GM23338 (cell line): Measurements from ENCODE around the gene SEMG2. TPM values are rescaled to one million over a fixed set of nuclear protein-coding genes. Genes with fewer than 3 reads are reported as not detected.

Experiments used
- ATAC-seq: fragments of 200-7000 bp; cut with Tn5 transposase; 3 replicates; pipeline ENCODE4 v1.9.1; 2020
- DNase-seq: peaks from one replicate; pipeline ENCODE4 v3.0.0-alpha.2; 2015; ENCODE audit warnings: low spot score
- H2AFZ ChIP-seq: fragments of 200-600 bp; sonication (generic); 2 replicates; pipeline ENCODE4 v1.8.0; 2016; ENCODE audit warnings: antibody characterized with exemption, mild to moderate bottlenecking, moderate library complexity
- H3F3A ChIP-seq: fragments of 200-600 bp; sonication (generic); replicated peaks from 2 replicates; pipeline ENCODE4 v1.8.0; 2017; ENCODE audit warnings: antibody characterized with exemption, mixed run types, low read depth
- H3K27ac ChIP-seq: fragments of 200-600 bp; sonication (generic); 2 replicates; pipeline ENCODE4 v1.6.1; 2016; ENCODE audit warnings: low read depth
- H3K27me3 ChIP-seq: fragments of 200-600 bp; sonication (generic); 2 replicates; pipeline ENCODE4 v1.8.0; 2016; ENCODE audit warnings: mild to moderate bottlenecking, mixed run types, moderate library complexity; ENCODE audit not compliant: insufficient read depth
- H3K36me3 ChIP-seq: fragments of 200-600 bp; sonication (generic); 2 replicates; pipeline ENCODE4 v1.8.0; 2016; ENCODE audit warnings: mild to moderate bottlenecking; ENCODE audit not compliant: insufficient read depth
- H3K4me1 ChIP-seq: fragments of 200-600 bp; sonication (generic); 2 replicates; pipeline ENCODE4 v1.8.0; 2016; ENCODE audit warnings: mild to moderate bottlenecking, moderate library complexity; ENCODE audit not compliant: insufficient read depth
- H3K4me2 ChIP-seq: fragments of 200-600 bp; sonication (generic); 2 replicates; pipeline ENCODE4 v1.7.1; 2017; ENCODE audit warnings: mixed run types
- H3K4me3 ChIP-seq: fragments of 200-600 bp; sonication (generic); 2 replicates; pipeline ENCODE4 v1.6.1; 2016; ENCODE audit warnings: mixed run types
- H3K79me2 ChIP-seq: fragments of 200-600 bp; sonication (generic); replicated peaks from 2 replicates; pipeline ENCODE4 v1.8.0; 2017; ENCODE audit warnings: mild to moderate bottlenecking; ENCODE audit not compliant: insufficient read depth
- H3K9me2 ChIP-seq: fragments of 200-600 bp; sonication (generic); 2 replicates; pipeline ENCODE4 v1.8.0; 2017; ENCODE audit not compliant: insufficient read depth
- H4K20me1 ChIP-seq: fragments of 200-600 bp; sonication (generic); replicated peaks from 2 replicates; pipeline ENCODE4 v1.8.0; 2017; ENCODE audit warnings: mild to moderate bottlenecking; ENCODE audit not compliant: insufficient read depth
- H3K27ac Mint-ChIP-seq: 2 replicates; pipeline ENCODE4 v1.8.0; 2020; ENCODE audit warnings: inconsistent platforms, mild to moderate bottlenecking, moderate library complexity, mixed read lengths
- H3K27me3 Mint-ChIP-seq: 3 replicates; pipeline ENCODE4 v1.8.0; 2022; ENCODE audit warnings: low read depth, mild to moderate bottlenecking, moderate library complexity, mixed read lengths, inconsistent platforms; ENCODE audit not compliant: insufficient read depth, poor library complexity
- H3K36me3 Mint-ChIP-seq: 3 replicates; pipeline ENCODE4 v1.8.0; 2021; ENCODE audit warnings: low read depth, mild to moderate bottlenecking, inconsistent platforms, moderate library complexity, mixed read lengths
- H3K4me1 Mint-ChIP-seq: 3 replicates; pipeline ENCODE4 v1.8.0; 2020; ENCODE audit warnings: mild to moderate bottlenecking, inconsistent platforms, mixed read lengths
- H3K4me3 Mint-ChIP-seq: 3 replicates; pipeline ENCODE4 v1.8.0; 2021; ENCODE audit warnings: moderate library complexity, mild to moderate bottlenecking, inconsistent platforms, mixed read lengths
- H3K9me3 Mint-ChIP-seq: 3 replicates; pipeline ENCODE4 v1.8.0; 2020; ENCODE audit warnings: moderate library complexity, mild to moderate bottlenecking, inconsistent platforms, mixed read lengths
- CREB1 ChIP-seq: fragments of 250-450 bp; sonication (Bioruptor Pico); IDR thresholded peaks from 2 replicates; pipeline ENCODE4 v1.5.0; 2020; ENCODE audit warnings: low read depth, mild to moderate bottlenecking, moderate library complexity
- EZH2 ChIP-seq: fragments of 200-600 bp; sonication (generic); IDR thresholded peaks from one replicate; pipeline ENCODE4 v1.8.0; 2017; ENCODE audit warnings: antibody characterized with exemption, mild to moderate bottlenecking, low read depth; ENCODE audit not compliant: unreplicated experiment
- EZH2phosphoT487 ChIP-seq: fragments of 200-600 bp; sonication (generic); IDR thresholded peaks from one replicate; pipeline ENCODE4 v1.8.1; 2018; ENCODE audit warnings: antibody characterized with exemption; ENCODE audit not compliant: unreplicated experiment
- NANOG ChIP-seq: IDR thresholded peaks from 2 replicates; pipeline ENCODE4 v1.6.1; 2016; ENCODE audit warnings: antibody characterized with exemption, borderline replicate concordance
- POLR2AphosphoS5 ChIP-seq: IDR thresholded peaks from 2 replicates; pipeline ENCODE4 v1.6.1; 2016; ENCODE audit warnings: antibody characterized with exemption, low read depth
- REST ChIP-seq: IDR thresholded peaks from one replicate; pipeline ENCODE4 v1.6.1; 2018; ENCODE audit warnings: antibody characterized with exemption; ENCODE audit not compliant: unreplicated experiment
- STAT1 ChIP-seq: IDR thresholded peaks from one replicate; pipeline ENCODE4 v1.6.1; 2016; ENCODE audit warnings: antibody characterized with exemption; ENCODE audit not compliant: unreplicated experiment
- ZNF331 ChIP-seq: fragments of 250-450 bp; sonication (Bioruptor Pico); IDR thresholded peaks from 2 replicates; pipeline ENCODE4 v1.5.0; 2020; ENCODE audit warnings: low read depth, mild to moderate bottlenecking, moderate library complexity
- ZNF462 ChIP-seq: fragments of 250-450 bp; sonication (Bioruptor Pico); IDR thresholded peaks from 2 replicates; pipeline ENCODE4 v1.5.0; 2020; ENCODE audit warnings: mild to moderate bottlenecking, moderate library complexity
- polyA plus RNA-seq: library from polyadenylated mRNA; unstranded; fragments of >200 nt; fragmentation: Nextera tagmentation; extraction: Ambion mirVana; gene quantifications from 2 replicates; pipeline ENCODE4 v1.2.1, GENCODE V29; 2016
- total RNA-seq: library from RNA; depleted of rRNA; stranded (reverse); fragments of >200 nt; shearing (Covaris generic); gene quantifications from 2 replicates; pipeline ENCODE4 v1.2.3, GENCODE V29; 2014

Gene SEMG2
- total and polyA plus RNA-seq, 2 experiments from 2014 or later: not detected

- TF ChIP-seq REST (no peak), POLR2AphosphoS5 (no peak), NANOG (no peak), EZH2 (no peak)
These were observed 27.4 kb downstream of the SEMG2 start (continued) for GRCh38 chr20:45248609-45249008.

GRCh38 chr20:45251884-45252560 lies 30.8 kb downstream of the SEMG2 start:
- no peaks in the 10 kb centered on the region for H3K79me2 ChIP-seq
- Mint-ChIP-seq H3K27me3 (peaks cover 4% of the 10 kb centered on the region), H3K4me3 (no peak overlapping the region), H3K36me3 (no peaks in the 10 kb centered on the region), H3K9me3 (no peaks in the 10 kb centered on the region), H3K27ac (no peak overlapping the region), H3K4me1 (no peaks in the 10 kb centered on the region)
- H3K9me2 ChIP-seq: no peaks in the 10 kb centered on the region
- no peaks in the 10 kb centered on the region for H4K20me1 ChIP-seq
- H3K27ac ChIP-seq: no peak overlapping the region
- no peaks in the 10 kb centered on the region for H3F3A ChIP-seq
- no peak overlapping the region for H3K4me3 ChIP-seq
- DNase-seq (no peak), ATAC-seq (no peak)
- no peaks in the 10 kb centered on the region for H3K36me3 ChIP-seq
- H2AFZ ChIP-seq: no peak overlapping the region
- no peaks in the 10 kb centered on the region for H3K4me1 ChIP-seq
- no peak overlapping the region for H3K4me2 ChIP-seq
- no peaks in the 10 kb centered on the region for H3K27me3 ChIP-seq
- TF ChIP-seq CREB1 (CRISPR knock-in tag): no peak
- TF ChIP-seq ZNF462 (CRISPR knock-in tag): no peak
- TF ChIP-seq NANOG: no peak
- no peak for TF ChIP-seq ZNF331 (CRISPR knock-in tag)
- no peak for TF ChIP-seq STAT1
- no peak for TF ChIP-seq EZH2phosphoT487
- TF ChIP-seq POLR2AphosphoS5: no peak
- no peak for TF ChIP-seq EZH2
- TF ChIP-seq REST: no peak
